Psoas muscle (tissue), 8 donors: ENCODE measurements around the gene HELT. TPM values are rescaled to one million over a fixed set of nuclear protein-coding genes. Genes with fewer than 3 reads are reported as not detected.

Experiments
- ATAC-seq, 4 donors: fragments of 200-7000 bp; cut with Tn5 transposase; one replicate each; pipeline ENCODE4 v1.9.1; 2020; ENCODE audit warnings: moderate library complexity in 3 of 4, mild to moderate bottlenecking in 2 of 4
- DNase-seq, 2 donors: peaks; one replicate each; pipeline ENCODE4 v3.0.0-alpha.2; 2020
- H3K27ac ChIP-seq: fragments of 200-600 bp; one replicate; pipeline ENCODE4 v1.8.0; 2022
- H3K27me3 ChIP-seq, 3 donors: fragments of 200-600 bp in 1 of 3; one replicate each; pipeline versions ENCODE4 v1.6.1 to v1.8.0; 2013 to 2022; ENCODE audit warnings: low read length in 2 of 3, mild to moderate bottlenecking in 2 of 3, moderate library complexity in 1 of 3; ENCODE audit not compliant: insufficient read depth in 3 of 3
- H3K36me3 ChIP-seq, 2 donors: fragments of 200-600 bp in 1 of 2; one replicate each; pipeline versions ENCODE4 v1.6.1 to v1.8.0; 2013 to 2022; ENCODE audit warnings: low read depth in 1 of 2, mild to moderate bottlenecking in 1 of 2, moderate library complexity in 1 of 2; ENCODE audit not compliant: insufficient read depth in 1 of 2
- H3K4me1 ChIP-seq: fragments of 200-600 bp; one replicate; pipeline ENCODE4 v1.8.0; 2022
- H3K4me3 ChIP-seq: fragments of 200-600 bp; one replicate; pipeline ENCODE4 v1.8.0; 2022; ENCODE audit warnings: mild to moderate bottlenecking
- H3K9me3 ChIP-seq: fragments of 200-600 bp; one replicate; pipeline ENCODE4 v1.8.0; 2022
- CTCF ChIP-seq: fragments of 200-600 bp; IDR thresholded peaks from one replicate; pipeline ENCODE4 v1.8.0; 2022; ENCODE audit warnings: antibody characterized with exemption
- WGBS, 3 donors: extraction: QIAGEN DNeasy Blood & Tissue Kit; methylation state at CpG; one replicate each; pipeline versions ENCODE4 v1.1.6 to v1.1.7; 2013; 5-methylcytosine and 5-hydroxymethylcytosine counted together
- intact Hi-C, 2 donors: fragments of 100-400 bp; cut with DNase I; formaldehyde crosslinking; loops; one replicate each; pipeline versions ENCODE4 v1.11.0 to v1.14.2; 2022
- polyA plus RNA-seq, 3 donors: library from polyadenylated mRNA; stranded (reverse); fragments of 200-250 nt; gene quantifications; one replicate each; pipeline ENCODE4 v1.2.3, GENCODE V29; 2013
- total RNA-seq, 4 donors: library from RNA; stranded (reverse); fragmentation: NEBNext Ultra II Directional in 2 of 4; extraction: Animal tissue kit (Norgen Biotek cat#: 25700) in 2 of 4; gene quantifications; one replicate each; pipeline versions ENCODE4 v1.2.1 to v1.2.4, GENCODE V29; 2021 to 2023
- donor health status: healthy with polysubstance abuse.
- donor health status: DM: no; HTN: no; CAD: no; lungs with moderate emphysema.
- donor health status: Bipolar disorder and iron deficiency.
- donor health status: healthy.
- donor health status: DM: yes; HTN: yes; CAD: no.
- donor health status: DM: no; HTN: no; CAD: no.
- donor health status: DM: no; HTN: no; CAD: no.
- donor health status: DM: yes; HTN: yes; CAD: no.

HELT gene
- total and polyA plus RNA-seq, 7 donors = 0.36 TPM; not detected in 6

- no peak for TF ChIP-seq CTCF
- intact Hi-C loops = no loop called here
- Histone ChIP-seq H3K27me3 (peaks cover 2 to 64% (median 16%) of the 10 kb centered on the region in 3 donors), H3K4me3 (no peak overlapping the region), H3K36me3 (no peaks in the 10 kb centered on the region), H3K27ac (no peak overlapping the region), H3K9me3 (no peaks in the 10 kb centered on the region), H3K4me1 (peaks cover under 1% of the 10 kb centered on the region)
- DNase-seq = no peak
- ATAC-seq = no peak
- WGBS, 3 donors = 30 to 42% (median 32%) methylated on average over 8 of the region's 8 CpGs
Measured at GRCh38 chr4:185011408-185011807, 6.9 kb upstream of the HELT start.

DNA sequence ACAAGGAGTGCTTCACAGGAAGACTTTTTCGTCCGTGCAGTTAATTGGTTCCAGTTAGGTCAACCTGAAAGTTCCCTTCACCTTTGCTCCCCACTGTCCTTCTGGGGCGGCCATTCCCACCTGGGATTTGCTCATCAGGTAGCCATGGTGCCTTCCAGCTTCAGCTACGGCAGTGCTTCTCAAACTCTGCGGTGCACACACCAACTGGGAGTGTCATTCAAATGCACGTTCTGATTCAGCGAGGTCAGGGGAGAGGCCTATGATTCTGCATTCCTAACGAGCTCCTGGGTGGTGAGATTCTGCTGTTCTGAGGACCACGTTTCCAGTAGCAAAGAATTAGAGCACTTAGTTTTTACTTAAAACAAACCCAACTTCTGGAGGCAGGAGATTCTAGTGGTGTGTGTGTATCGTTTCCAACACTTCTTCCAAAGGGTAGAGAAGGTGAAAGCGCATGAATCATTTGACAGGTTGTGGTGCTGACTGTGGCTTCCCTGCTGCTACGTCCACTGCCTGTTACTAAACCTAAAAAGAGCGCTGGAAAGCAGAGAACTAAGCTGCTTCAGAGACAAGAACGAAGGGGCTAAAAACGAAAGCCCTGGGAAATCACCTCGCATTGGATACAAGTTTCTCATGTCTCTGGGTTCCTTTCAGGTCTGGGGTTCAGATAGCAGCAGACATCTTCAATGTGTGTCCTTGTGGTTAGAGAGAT, 4.7 kb upstream of the HELT start:
- no peak overlapping the region for H3K27ac ChIP-seq
- DNase-seq = no peak
- no peak for ATAC-seq
- WGBS, 3 donors = 45 to 51% (median 45%) methylated on average over 16 of the region's 16 CpGs
- H3K4me1 ChIP-seq = peaks cover 17% of the 10 kb centered on the region
- H3K9me3 ChIP-seq = no peaks in the 10 kb centered on the region
- no peak for TF ChIP-seq CTCF
- intact Hi-C loops = no loop called here
- no peak overlapping the region for H3K4me3 ChIP-seq
- no peaks in the 10 kb centered on the region for H3K36me3 ChIP-seq
- peaks cover 5 to 80% (median 32%) of the 10 kb centered on the region in 3 donors for H3K27me3 ChIP-seq

DNA sequence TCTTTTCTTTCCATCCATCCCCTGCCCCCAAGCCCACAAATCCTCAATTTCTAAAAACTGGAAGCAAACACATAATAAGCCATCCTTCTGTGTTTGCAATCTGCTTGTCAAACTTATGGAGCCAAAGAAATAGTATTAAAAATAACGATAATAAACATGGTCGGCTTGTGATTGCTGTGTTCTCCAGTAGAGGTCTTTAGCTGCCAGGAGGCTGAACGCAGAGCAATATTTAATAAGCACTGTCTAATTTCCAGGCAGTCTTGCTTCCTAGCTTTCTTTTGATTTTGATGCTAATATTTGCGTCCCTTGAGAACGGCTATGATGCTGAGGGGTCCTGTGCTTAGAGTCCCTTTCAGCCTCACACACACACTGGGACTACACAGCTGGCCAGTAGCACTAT, 3.2 kb upstream of the HELT start:
- H3K27me3 ChIP-seq = peaks cover 5 to 86% (median 41%) of the 10 kb centered on the region in 3 donors
- 53 to 69% (median 61%) methylated on average over 5 of the region's 5 CpGs for WGBS, 3 donors

GRCh38 chr4:185016101-185016940, 2.0 kb upstream of the HELT start:
- no peaks in the 10 kb centered on the region for H3K36me3 ChIP-seq
- TF ChIP-seq CTCF = no peak
- peaks cover 34% of the 10 kb centered on the region for H3K4me1 ChIP-seq
- H3K4me3 ChIP-seq = peak overlapping the region; percentile 4
- 5 to 8% (median 6%) methylated on average over 46 to 47 of the region's 47 CpGs for WGBS, 3 donors
- peaks cover 5 to 91% (median 49%) of the 10 kb centered on the region in 3 donors for H3K27me3 ChIP-seq
- intact Hi-C loops = no loop called here
- no peak for DNase-seq
- ATAC-seq = no peak
- no peaks in the 10 kb centered on the region for H3K9me3 ChIP-seq
- H3K27ac ChIP-seq = no peak overlapping the region

More for the DNA sequence above, 3.2 kb upstream of the HELT start:
- H3K4me1 ChIP-seq = peaks cover 27% of the 10 kb centered on the region
- H3K36me3 ChIP-seq = no peaks in the 10 kb centered on the region
- no peaks in the 10 kb centered on the region for H3K9me3 ChIP-seq
- no peak overlapping the region for H3K27ac ChIP-seq
- TF ChIP-seq CTCF = no peak
- no peak for DNase-seq
- H3K4me3 ChIP-seq = no peak overlapping the region
- ATAC-seq = no peak
- intact Hi-C loops = no loop called here
